ENCODE data around the gene BTBD9. TPM values are rescaled to one million over a fixed set of nuclear protein-coding genes. Genes with fewer than 3 reads are reported as not detected.

Gene BTBD9
- total RNA-seq, 4 donors from 2014 or later: 9.2 to 16.3 (median 11.6) TPM

DNA sequence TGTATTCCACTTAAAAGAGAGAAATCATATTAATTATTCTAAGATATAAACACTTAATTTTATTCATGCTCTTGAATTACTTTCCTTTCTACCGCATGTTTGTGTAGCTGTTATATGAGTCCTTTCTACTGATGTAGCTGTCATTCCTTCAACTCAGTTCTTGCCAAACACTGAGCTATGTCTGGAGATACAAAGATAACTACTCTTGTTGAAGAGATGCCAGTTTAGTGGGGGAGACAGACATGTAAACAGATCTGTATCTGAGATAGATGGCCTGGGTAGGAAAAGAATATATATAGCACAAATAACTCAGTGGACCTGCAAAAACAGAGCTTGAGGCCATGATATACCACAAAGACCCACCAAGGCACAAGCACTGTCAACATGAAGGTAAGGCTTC, 157.3 kb downstream of the BTBD9 start:
- no peak for DNase-seq
- Histone ChIP-seq H3K36me3 (no peaks in the 10 kb centered on the region), H3K27ac (no peak overlapping the region), H3K4me1 (no peaks in the 10 kb centered on the region), H3K9me3 (no peaks in the 10 kb centered on the region), H3K27me3 (no peaks in the 10 kb centered on the region), H3K4me3 (no peak overlapping the region)
- 74 to 82% methylated on average over 1 of the region's 1 CpG for WGBS, 2 donors
- intact Hi-C loops (cut with DNase I): no loop called here
- no peak for TF ChIP-seq CTCF (IDR thresholded peaks at IDR 0.05)

GRCh38 chr6:38481851-38482250, 157.9 kb downstream of the BTBD9 start:
- intact Hi-C loops (cut with DNase I): no loop called here
- H3K4me3 ChIP-seq: no peak overlapping the region

GRCh38 chr6:38481211-38481836, 158.4 kb downstream of the BTBD9 start:
- 89 to 94% methylated on average over 5 of the region's 5 CpGs for WGBS, 2 donors
- Histone ChIP-seq H3K4me3 (no peak overlapping the region), H3K27ac (no peak overlapping the region), H3K27me3 (no peaks in the 10 kb centered on the region), H3K4me1 (no peaks in the 10 kb centered on the region), H3K36me3 (no peaks in the 10 kb centered on the region), H3K9me3 (no peaks in the 10 kb centered on the region)
- TF ChIP-seq POLR2A (IDR thresholded peaks at IDR 0.05) (no peak), CTCF (IDR thresholded peaks at IDR 0.05) (no peak)
- DNase-seq: no peak
- intact Hi-C loops (cut with DNase I): no loop called here

More at GRCh38 chr6:38481851-38482250, 157.9 kb downstream of the BTBD9 start:
- Histone ChIP-seq H3K27me3 (no peaks in the 10 kb centered on the region), H3K9me3 (no peaks in the 10 kb centered on the region), H3K4me1 (no peaks in the 10 kb centered on the region), H3K27ac (no peak overlapping the region), H3K36me3 (no peaks in the 10 kb centered on the region)
- TF ChIP-seq POLR2A (IDR thresholded peaks at IDR 0.05) (no peak), CTCF (IDR thresholded peaks at IDR 0.05) (no peak)
- WGBS, 2 donors: 77 to 79% methylated on average over 4 of the region's 4 CpGs
- no peak for DNase-seq

DNA sequence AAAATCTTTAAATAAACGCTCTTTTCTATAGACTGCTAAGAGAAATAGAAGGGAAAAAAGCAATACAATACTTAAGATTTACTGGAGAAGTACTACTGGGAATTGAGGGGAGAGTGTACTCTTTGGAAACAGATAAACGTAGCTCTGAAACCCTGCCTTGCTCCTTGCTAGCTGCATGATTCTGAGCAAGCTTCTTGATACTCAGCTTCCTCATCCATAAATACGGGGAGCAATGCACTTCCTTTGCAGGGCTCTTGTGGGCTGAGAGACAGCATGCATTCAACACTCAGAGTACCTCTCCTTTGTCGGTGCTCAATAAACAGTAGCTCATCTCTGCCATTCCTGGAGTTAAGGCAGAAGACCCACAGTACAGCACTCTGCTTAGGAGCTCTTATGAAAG, 159.7 kb downstream of the BTBD9 start:
- no peaks in the 10 kb centered on the region for H3K36me3 ChIP-seq
- DNase-seq: no peak
- H3K9me3 ChIP-seq: no peaks in the 10 kb centered on the region
- no peak overlapping the region for H3K27ac ChIP-seq
- no peaks in the 10 kb centered on the region for H3K27me3 ChIP-seq
- intact Hi-C loops (cut with DNase I): no loop called here
- WGBS, 2 donors: 83 to 87% methylated on average over 3 to 4 of the region's 4 CpGs
- no peak for TF ChIP-seq POLR2A (IDR thresholded peaks at IDR 0.05)
- no peak for TF ChIP-seq CTCF (IDR thresholded peaks at IDR 0.05)
- no peaks in the 10 kb centered on the region for H3K4me1 ChIP-seq
- no peak overlapping the region for H3K4me3 ChIP-seq

- no peak for DNase-seq
- Histone ChIP-seq H3K4me1 (no peaks in the 10 kb centered on the region), H3K9me3 (no peaks in the 10 kb centered on the region), H3K4me3 (no peak overlapping the region), H3K27ac (no peak overlapping the region), H3K36me3 (no peaks in the 10 kb centered on the region), H3K27me3 (no peaks in the 10 kb centered on the region)
- WGBS, 2 donors: 91 to 100% methylated on average over 1 of the region's 1 CpG
- intact Hi-C loops (cut with DNase I): loop anchor here (10.0 kb wide), 1 partner anchor 295 kb away; no protein-coding TSS in a partner anchor
- no peak for TF ChIP-seq POLR2A (IDR thresholded peaks at IDR 0.05)
These were observed 160.4 kb downstream of the BTBD9 start for GRCh38 chr6:38479331-38479730.
